GM23248 (cell line): ENCODE measurements around the gene EEF1A2.

Experiments
- EZH2 ChIP-seq: fragments of 200-600 bp; sonication (generic); IDR thresholded peaks from 2 replicates; pipeline ENCODE4 v1.6.1; 2018; ENCODE audit warnings: antibody characterized with exemption, mild to moderate bottlenecking; ENCODE audit not compliant: insufficient read depth, poor library complexity, severe bottlenecking
- EZH2phosphoT487 ChIP-seq: fragments of 200-600 bp; sonication (generic); IDR thresholded peaks from 2 replicates; pipeline ENCODE4 v1.6.1; 2018; ENCODE audit warnings: antibody characterized with exemption, moderate library complexity, mild to moderate bottlenecking, low read depth; ENCODE audit not compliant: insufficient read depth

GRCh38 chr20:63518946-63519667 is 20.2 kb upstream of the EEF1A2 start:
- TF ChIP-seq EZH2phosphoT487 (no peak), EZH2 (no peak)
